ENCODE measurements around the gene BIRC6. TPM values are rescaled to one million over a fixed set of nuclear protein-coding genes. Genes with fewer than 3 reads are reported as not detected.

BIRC6 gene
- total RNA-seq, 2 donors from 2014 or later = 149 to 160 TPM

GRCh38 chr2:32498306-32498705, 141.5 kb downstream of the BIRC6 start:
- no peak overlapping the region for H3K27ac ChIP-seq
- ATAC-seq (ENCODE audit: insufficient number of reproducible peaks, low FRiP score, low read depth) = no peak
- H3K9me3 ChIP-seq = no peaks in the 10 kb centered on the region
- TF ChIP-seq, protein P1, sequence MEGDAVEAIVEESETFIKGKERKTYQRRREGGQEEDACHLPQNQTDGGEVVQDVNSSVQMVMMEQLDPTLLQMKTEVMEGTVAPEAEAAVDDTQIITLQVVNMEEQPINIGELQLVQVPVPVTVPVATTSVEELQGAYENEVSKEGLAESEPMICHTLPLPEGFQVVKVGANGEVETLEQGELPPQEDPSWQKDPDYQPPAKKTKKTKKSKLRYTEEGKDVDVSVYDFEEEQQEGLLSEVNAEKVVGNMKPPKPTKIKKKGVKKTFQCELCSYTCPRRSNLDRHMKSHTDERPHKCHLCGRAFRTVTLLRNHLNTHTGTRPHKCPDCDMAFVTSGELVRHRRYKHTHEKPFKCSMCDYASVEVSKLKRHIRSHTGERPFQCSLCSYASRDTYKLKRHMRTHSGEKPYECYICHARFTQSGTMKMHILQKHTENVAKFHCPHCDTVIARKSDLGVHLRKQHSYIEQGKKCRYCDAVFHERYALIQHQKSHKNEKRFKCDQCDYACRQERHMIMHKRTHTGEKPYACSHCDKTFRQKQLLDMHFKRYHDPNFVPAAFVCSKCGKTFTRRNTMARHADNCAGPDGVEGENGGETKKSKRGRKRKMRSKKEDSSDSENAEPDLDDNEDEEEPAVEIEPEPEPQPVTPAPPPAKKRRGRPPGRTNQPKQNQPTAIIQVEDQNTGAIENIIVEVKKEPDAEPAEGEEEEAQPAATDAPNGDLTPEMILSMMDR (IDR thresholded peaks at IDR 0.05) = no peak
- peaks cover 9% of the 10 kb centered on the region for H3K36me3 ChIP-seq
- no peak for DNase-seq (ENCODE audit: low spot score)
- no peak overlapping the region for H3K4me3 ChIP-seq
- H3K27me3 ChIP-seq (replicated peaks; ENCODE audit: insufficient read depth) = no peaks in the 10 kb centered on the region
- no peaks in the 10 kb centered on the region for H3K4me1 ChIP-seq (ENCODE audit: control insufficient read depth in 1 of 2, low read depth in 2 of 2)

DNA sequence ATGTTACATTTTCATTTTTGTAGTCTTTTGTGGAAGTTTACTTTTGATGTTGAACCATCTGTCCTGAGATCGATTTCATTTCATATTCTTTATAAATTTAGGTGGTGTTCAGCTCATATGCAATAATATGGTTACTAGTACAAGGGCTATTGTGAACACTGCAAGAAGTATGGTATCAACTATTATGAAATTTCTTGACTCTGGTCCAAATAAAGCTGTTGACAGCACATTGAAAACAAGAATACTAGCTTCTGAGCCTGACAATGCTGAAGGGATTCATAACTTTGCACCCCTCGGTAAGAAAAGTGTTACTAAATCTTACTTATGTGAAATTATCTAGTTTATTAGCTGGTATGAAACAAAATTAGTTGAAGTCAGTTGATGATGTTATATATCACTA, 146.1 kb downstream of the BIRC6 start:
- Histone ChIP-seq H3K27ac (no peak overlapping the region), H3K9me3 (no peaks in the 10 kb centered on the region), H3K4me3 (no peak overlapping the region), H3K27me3 (replicated peaks; ENCODE audit: insufficient read depth) (no peaks in the 10 kb centered on the region), H3K36me3 (peaks cover 22% of the 10 kb centered on the region), H3K4me1 (ENCODE audit: control insufficient read depth in 1 of 2, low read depth in 2 of 2) (no peaks in the 10 kb centered on the region)
- TF ChIP-seq, protein P1 (IDR thresholded peaks at IDR 0.05) = no peak
- no peak for ATAC-seq (ENCODE audit: insufficient number of reproducible peaks, low FRiP score, low read depth)
- DNase-seq (ENCODE audit: low spot score) = no peak

DNA sequence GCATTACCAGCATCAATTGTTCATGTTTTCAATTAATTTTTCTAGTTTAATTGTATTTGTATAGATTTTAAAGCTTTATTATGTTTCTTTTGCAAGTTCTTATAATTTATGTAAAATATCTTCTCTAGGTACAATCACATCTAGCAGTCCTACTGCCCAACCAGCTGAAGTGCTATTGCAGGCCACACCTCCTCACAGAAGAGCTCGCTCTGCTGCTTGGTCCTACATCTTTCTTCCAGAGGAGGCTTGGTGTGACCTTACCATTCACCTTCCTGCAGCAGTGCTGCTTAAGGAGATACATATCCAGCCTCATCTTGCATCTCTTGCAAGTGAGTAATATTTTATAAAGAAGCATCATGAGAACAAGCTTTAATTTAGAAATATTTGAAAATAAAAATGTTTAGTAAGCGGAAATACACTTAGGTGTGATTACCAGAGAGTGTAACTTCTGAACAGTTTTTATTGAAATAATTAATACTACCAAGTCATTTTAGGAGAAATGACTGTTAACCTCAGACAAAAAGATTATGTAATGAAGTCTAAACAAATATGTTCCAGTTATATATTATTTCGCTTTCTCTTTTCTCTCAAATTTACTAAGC, 148.2 kb downstream of the BIRC6 start:
- no peak for ATAC-seq (ENCODE audit: insufficient number of reproducible peaks, low FRiP score, low read depth)
- TF ChIP-seq, protein P1 (IDR thresholded peaks at IDR 0.05) = no peak
- H3K4me3 ChIP-seq = no peak overlapping the region
- H3K36me3 ChIP-seq = peaks cover 26% of the 10 kb centered on the region
- H3K27me3 ChIP-seq (replicated peaks; ENCODE audit: insufficient read depth) = no peaks in the 10 kb centered on the region
- H3K27ac ChIP-seq = no peak overlapping the region
- no peaks in the 10 kb centered on the region for H3K9me3 ChIP-seq
- DNase-seq (ENCODE audit: low spot score) = no peak
- no peaks in the 10 kb centered on the region for H3K4me1 ChIP-seq (ENCODE audit: control insufficient read depth in 1 of 2, low read depth in 2 of 2)

- H3K36me3 ChIP-seq = peaks cover 26% of the 10 kb centered on the region
- no peaks in the 10 kb centered on the region for H3K9me3 ChIP-seq
- ATAC-seq (ENCODE audit: insufficient number of reproducible peaks, low FRiP score, low read depth) = no peak
Measured at GRCh38 chr2:32506446-32506845, 149.6 kb downstream of the BIRC6 start.

GRCh38 chr2:32514946-32515345, 158.1 kb downstream of the BIRC6 start:
- no peak overlapping the region for H3K27ac ChIP-seq
- H3K4me3 ChIP-seq = no peak overlapping the region
- DNase-seq (ENCODE audit: low spot score) (no peak), ATAC-seq (ENCODE audit: insufficient number of reproducible peaks, low FRiP score, low read depth) (no peak)
- H3K4me1 ChIP-seq (ENCODE audit: control insufficient read depth in 1 of 2, low read depth in 2 of 2) = no peaks in the 10 kb centered on the region
- no peaks in the 10 kb centered on the region for H3K27me3 ChIP-seq (replicated peaks; ENCODE audit: insufficient read depth)
- no peaks in the 10 kb centered on the region for H3K9me3 ChIP-seq
- TF ChIP-seq, protein P1 (IDR thresholded peaks at IDR 0.05) = no peak
- peaks cover 34% of the 10 kb centered on the region for H3K36me3 ChIP-seq

More at GRCh38 chr2:32506446-32506845, 149.6 kb downstream of the BIRC6 start:
- Histone ChIP-seq H3K27ac (no peak overlapping the region), H3K4me1 (ENCODE audit: control insufficient read depth in 1 of 2, low read depth in 2 of 2) (no peaks in the 10 kb centered on the region), H3K4me3 (no peak overlapping the region), H3K27me3 (replicated peaks; ENCODE audit: insufficient read depth) (no peaks in the 10 kb centered on the region)
- no peak for DNase-seq (ENCODE audit: low spot score)
- TF ChIP-seq, protein P1 (IDR thresholded peaks at IDR 0.05) = no peak
